HEK293 (cell line): ENCODE results near the gene SARS2.

ENCODE experiments used
- BCL11B ChIP-seq: fragments of 450-650 bp; formaldehyde crosslinking; IDR thresholded peaks from 2 replicates; pipeline ENCODE4 v1.5.1; 2016; ENCODE audit warnings: low read depth, missing biosample characterization, missing genetic modification characterization
- KLF16 ChIP-seq: fragments of 450-650 bp; formaldehyde crosslinking; IDR thresholded peaks from 2 replicates; pipeline ENCODE4 v1.5.1; 2017; ENCODE audit warnings: missing biosample characterization, missing genetic modification characterization
- KLF7 ChIP-seq: fragments of 450-650 bp; formaldehyde crosslinking; IDR thresholded peaks from 2 replicates; pipeline ENCODE4 v1.5.1; 2016; ENCODE audit warnings: missing biosample characterization, missing genetic modification characterization, borderline replicate concordance
- SCRT1 ChIP-seq: fragments of 450-650 bp; formaldehyde crosslinking; IDR thresholded peaks from 2 replicates; pipeline ENCODE4 v1.5.1; 2016; ENCODE audit warnings: missing biosample characterization, missing genetic modification characterization, borderline replicate concordance
- SP2 ChIP-seq: fragments of 450-650 bp; formaldehyde crosslinking; IDR thresholded peaks from 2 replicates; pipeline ENCODE4 v1.5.1; 2016; ENCODE audit warnings: missing biosample characterization, missing genetic modification characterization
- TRIM28 ChIP-seq: IDR thresholded peaks from 2 replicates; pipeline ENCODE4 v1.6.1; 2011; ENCODE audit warnings: low read length, control low read depth, borderline replicate concordance
- ZNF140 ChIP-seq: fragments of 450-650 bp; formaldehyde crosslinking; IDR thresholded peaks from 2 replicates; pipeline ENCODE4 v1.5.1; 2016; ENCODE audit warnings: missing biosample characterization, missing genetic modification characterization
- ZNF174 ChIP-seq: fragments of 450-650 bp; formaldehyde crosslinking; IDR thresholded peaks from 2 replicates; pipeline ENCODE4 v1.5.0; 2017; ENCODE audit warnings: missing biosample characterization, mild to moderate bottlenecking, missing genetic modification characterization
- ZNF2 ChIP-seq: fragments of 450-650 bp; formaldehyde crosslinking; IDR thresholded peaks from 2 replicates; pipeline ENCODE4 v1.5.1; 2016; ENCODE audit warnings: missing biosample characterization, missing genetic modification characterization
- ZNF266 ChIP-seq: fragments of 450-650 bp; formaldehyde crosslinking; IDR thresholded peaks from 2 replicates; pipeline ENCODE4 v1.5.1; 2016; ENCODE audit warnings: missing biosample characterization, missing genetic modification characterization, low read depth
- ZNF292 ChIP-seq: fragments of 450-650 bp; formaldehyde crosslinking; IDR thresholded peaks from 2 replicates; pipeline ENCODE4 v1.5.1; 2016; ENCODE audit warnings: low read depth, missing biosample characterization, missing genetic modification characterization, borderline replicate concordance
- ZNF302 ChIP-seq: fragments of 450-650 bp; formaldehyde crosslinking; IDR thresholded peaks from 2 replicates; pipeline ENCODE4 v1.5.1; 2016; ENCODE audit warnings: missing biosample characterization, missing genetic modification characterization, low read depth
- ZNF391 ChIP-seq: fragments of 450-650 bp; formaldehyde crosslinking; IDR thresholded peaks from 2 replicates; pipeline ENCODE4 v1.5.1; 2016; ENCODE audit warnings: low read depth, missing biosample characterization, missing genetic modification characterization, borderline replicate concordance
- ZNF404 ChIP-seq: fragments of 450-650 bp; formaldehyde crosslinking; IDR thresholded peaks from 2 replicates; pipeline ENCODE4 v1.5.1; 2017; ENCODE audit warnings: missing biosample characterization, missing genetic modification characterization
- ZNF596 ChIP-seq: fragments of 450-650 bp; IDR thresholded peaks from 2 replicates; pipeline ENCODE4 v1.5.0; 2018; ENCODE audit warnings: missing biosample characterization, mild to moderate bottlenecking, missing genetic modification characterization, moderate library complexity
- ZNF610 ChIP-seq: fragments of 450-650 bp; formaldehyde crosslinking; IDR thresholded peaks from 2 replicates; pipeline ENCODE4 v1.5.1; 2016; ENCODE audit warnings: missing biosample characterization, missing genetic modification characterization, borderline replicate concordance
- ZNF626 ChIP-seq: fragments of 450-650 bp; sonication (Bioruptor Pico); formaldehyde crosslinking; IDR thresholded peaks from 2 replicates; pipeline ENCODE4 v1.5.1; 2018; ENCODE audit warnings: missing biosample characterization, missing genetic modification characterization, inconsistent platforms
- TF ChIP-seq, protein P1 (sequence below): fragments of 450-650 bp; formaldehyde crosslinking; IDR thresholded peaks from 2 replicates; pipeline ENCODE4 v1.5.1; 2016; ENCODE audit warnings: missing biosample characterization, missing genetic modification characterization
- TF ChIP-seq, protein P2 (sequence below): fragments of 450-650 bp; IDR thresholded peaks from 2 replicates; pipeline ENCODE4 v1.5.1; 2018; ENCODE audit warnings: missing biosample characterization, mild to moderate bottlenecking, missing genetic modification characterization
- TF ChIP-seq, protein P3 (sequence below): fragments of 450-650 bp; formaldehyde crosslinking; optimal IDR thresholded peaks from 2 replicates; pipeline ENCODE3; 2016; ENCODE audit warnings: missing biosample characterization, mild to moderate bottlenecking, missing genetic modification characterization
- TF ChIP-seq, protein P4 (sequence below): fragments of 450-650 bp; formaldehyde crosslinking; IDR thresholded peaks from 2 replicates; pipeline ENCODE4 v1.5.1; 2016; ENCODE audit warnings: missing biosample characterization, missing genetic modification characterization
- TF ChIP-seq, protein P5 (sequence below): fragments of 450-650 bp; formaldehyde crosslinking; IDR thresholded peaks from 2 replicates; pipeline ENCODE4 v1.5.1; 2016; ENCODE audit warnings: missing biosample characterization, missing genetic modification characterization, borderline replicate concordance
- TF ChIP-seq, protein P6 (sequence below): fragments of 450-650 bp; formaldehyde crosslinking; IDR thresholded peaks from 2 replicates; pipeline ENCODE4 v1.5.1; 2016; ENCODE audit warnings: missing biosample characterization, missing genetic modification characterization
- TF ChIP-seq, protein P7 (sequence below): fragments of 450-650 bp; formaldehyde crosslinking; IDR thresholded peaks from 2 replicates; pipeline ENCODE4 v1.5.1; 2016; ENCODE audit warnings: missing biosample characterization, missing genetic modification characterization
- TF ChIP-seq, protein P8 (sequence below): fragments of 450-650 bp; formaldehyde crosslinking; IDR thresholded peaks from 2 replicates; pipeline ENCODE4 v1.5.1; 2016; ENCODE audit warnings: missing biosample characterization, missing genetic modification characterization
- TF ChIP-seq, protein P9 (sequence below): fragments of 450-650 bp; formaldehyde crosslinking; IDR thresholded peaks from 2 replicates; pipeline ENCODE4 v1.5.1; 2016; ENCODE audit warnings: missing biosample characterization, missing genetic modification characterization

SARS2 gene

DNA sequence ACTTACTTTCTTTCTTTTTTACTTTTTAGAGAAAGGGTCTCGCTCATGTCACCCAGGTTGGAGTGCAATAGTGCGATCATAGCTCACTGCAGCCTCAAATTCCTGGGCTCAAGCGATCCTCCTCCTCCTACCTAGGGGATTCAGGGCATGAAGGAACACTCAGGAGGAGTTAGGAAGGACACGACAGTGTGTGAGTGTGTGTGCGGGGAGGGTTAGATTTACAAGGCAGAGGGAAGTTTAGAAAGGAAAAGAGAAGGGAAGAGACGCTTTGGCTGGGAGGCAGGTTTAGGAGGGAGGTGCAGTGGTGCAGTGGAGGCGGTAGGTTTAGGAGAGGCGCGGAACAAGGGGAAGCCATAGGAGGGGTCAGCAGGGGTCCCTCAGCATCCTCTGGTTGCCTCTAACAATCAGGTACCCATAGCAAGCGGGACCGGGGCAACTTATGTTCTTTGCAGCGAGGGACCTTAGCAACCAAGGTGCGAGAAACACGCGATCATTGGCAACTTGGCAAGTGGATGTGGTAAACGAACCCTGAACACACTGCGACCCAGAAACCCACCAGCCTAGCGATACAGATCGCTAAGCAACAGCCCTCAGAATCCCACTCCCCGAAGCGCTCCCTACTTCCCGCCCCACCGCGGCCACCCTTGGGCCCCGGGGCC is 31.6 kb downstream of the SARS2 start (continued):
- TF ChIP-seq, protein P1, sequence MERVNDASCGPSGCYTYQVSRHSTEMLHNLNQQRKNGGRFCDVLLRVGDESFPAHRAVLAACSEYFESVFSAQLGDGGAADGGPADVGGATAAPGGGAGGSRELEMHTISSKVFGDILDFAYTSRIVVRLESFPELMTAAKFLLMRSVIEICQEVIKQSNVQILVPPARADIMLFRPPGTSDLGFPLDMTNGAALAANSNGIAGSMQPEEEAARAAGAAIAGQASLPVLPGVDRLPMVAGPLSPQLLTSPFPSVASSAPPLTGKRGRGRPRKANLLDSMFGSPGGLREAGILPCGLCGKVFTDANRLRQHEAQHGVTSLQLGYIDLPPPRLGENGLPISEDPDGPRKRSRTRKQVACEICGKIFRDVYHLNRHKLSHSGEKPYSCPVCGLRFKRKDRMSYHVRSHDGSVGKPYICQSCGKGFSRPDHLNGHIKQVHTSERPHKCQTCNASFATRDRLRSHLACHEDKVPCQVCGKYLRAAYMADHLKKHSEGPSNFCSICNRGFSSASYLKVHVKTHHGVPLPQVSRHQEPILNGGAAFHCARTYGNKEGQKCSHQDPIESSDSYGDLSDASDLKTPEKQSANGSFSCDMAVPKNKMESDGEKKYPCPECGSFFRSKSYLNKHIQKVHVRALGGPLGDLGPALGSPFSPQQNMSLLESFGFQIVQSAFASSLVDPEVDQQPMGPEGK: no peak; the same call in 1 of the 2 replicates
- TF ChIP-seq, protein P2, sequence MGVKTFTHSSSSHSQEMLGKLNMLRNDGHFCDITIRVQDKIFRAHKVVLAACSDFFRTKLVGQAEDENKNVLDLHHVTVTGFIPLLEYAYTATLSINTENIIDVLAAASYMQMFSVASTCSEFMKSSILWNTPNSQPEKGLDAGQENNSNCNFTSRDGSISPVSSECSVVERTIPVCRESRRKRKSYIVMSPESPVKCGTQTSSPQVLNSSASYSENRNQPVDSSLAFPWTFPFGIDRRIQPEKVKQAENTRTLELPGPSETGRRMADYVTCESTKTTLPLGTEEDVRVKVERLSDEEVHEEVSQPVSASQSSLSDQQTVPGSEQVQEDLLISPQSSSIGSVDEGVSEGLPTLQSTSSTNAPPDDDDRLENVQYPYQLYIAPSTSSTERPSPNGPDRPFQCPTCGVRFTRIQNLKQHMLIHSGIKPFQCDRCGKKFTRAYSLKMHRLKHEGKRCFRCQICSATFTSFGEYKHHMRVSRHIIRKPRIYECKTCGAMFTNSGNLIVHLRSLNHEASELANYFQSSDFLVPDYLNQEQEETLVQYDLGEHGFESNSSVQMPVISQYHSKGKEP (tag by site-specific recombination): no peak
- TF ChIP-seq, protein P3, sequence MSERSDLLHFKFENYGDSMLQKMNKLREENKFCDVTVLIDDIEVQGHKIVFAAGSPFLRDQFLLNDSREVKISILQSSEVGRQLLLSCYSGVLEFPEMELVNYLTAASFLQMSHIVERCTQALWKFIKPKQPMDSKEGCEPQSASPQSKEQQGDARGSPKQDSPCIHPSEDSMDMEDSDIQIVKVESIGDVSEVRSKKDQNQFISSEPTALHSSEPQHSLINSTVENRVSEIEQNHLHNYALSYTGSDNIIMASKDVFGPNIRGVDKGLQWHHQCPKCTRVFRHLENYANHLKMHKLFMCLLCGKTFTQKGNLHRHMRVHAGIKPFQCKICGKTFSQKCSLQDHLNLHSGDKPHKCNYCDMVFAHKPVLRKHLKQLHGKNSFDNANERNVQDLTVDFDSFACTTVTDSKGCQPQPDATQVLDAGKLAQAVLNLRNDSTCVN: no peak
- TF ChIP-seq, protein P4, sequence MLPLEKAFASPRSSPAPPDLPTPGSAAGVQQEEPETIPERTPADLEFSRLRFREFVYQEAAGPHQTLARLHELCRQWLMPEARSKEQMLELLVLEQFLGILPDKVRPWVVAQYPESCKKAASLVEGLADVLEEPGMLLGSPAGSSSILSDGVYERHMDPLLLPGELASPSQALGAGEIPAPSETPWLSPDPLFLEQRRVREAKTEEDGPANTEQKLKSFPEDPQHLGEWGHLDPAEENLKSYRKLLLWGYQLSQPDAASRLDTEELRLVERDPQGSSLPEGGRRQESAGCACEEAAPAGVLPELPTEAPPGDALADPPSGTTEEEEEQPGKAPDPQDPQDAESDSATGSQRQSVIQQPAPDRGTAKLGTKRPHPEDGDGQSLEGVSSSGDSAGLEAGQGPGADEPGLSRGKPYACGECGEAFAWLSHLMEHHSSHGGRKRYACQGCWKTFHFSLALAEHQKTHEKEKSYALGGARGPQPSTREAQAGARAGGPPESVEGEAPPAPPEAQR (tag by site-specific recombination): 0 out of 2 replicates have a peak, but pooled peaks have one; percentile 6
- TF ChIP-seq SP2 (tag by site-specific recombination): no peak
- TF ChIP-seq SCRT1 (tag by site-specific recombination): no peak
- TF ChIP-seq ZNF292: no peak
- no peak for TF ChIP-seq TRIM28
- no peak for TF ChIP-seq ZNF626 (tag by site-specific recombination)
- peak; percentile 34; the same call in 1 of the 2 replicates for TF ChIP-seq BCL11B (tag by site-specific recombination)
- TF ChIP-seq ZNF596 (tag by site-specific recombination): no peak
- TF ChIP-seq KLF16 (tag by site-specific recombination): 0 out of 2 replicates have a peak, but pooled peaks have one; percentile 8
- no peak for TF ChIP-seq ZNF610 (tag by site-specific recombination)
- no peak for TF ChIP-seq ZNF302 (tag by site-specific recombination)
- no peak for TF ChIP-seq ZNF2 (tag by site-specific recombination)
- TF ChIP-seq, protein P5, sequence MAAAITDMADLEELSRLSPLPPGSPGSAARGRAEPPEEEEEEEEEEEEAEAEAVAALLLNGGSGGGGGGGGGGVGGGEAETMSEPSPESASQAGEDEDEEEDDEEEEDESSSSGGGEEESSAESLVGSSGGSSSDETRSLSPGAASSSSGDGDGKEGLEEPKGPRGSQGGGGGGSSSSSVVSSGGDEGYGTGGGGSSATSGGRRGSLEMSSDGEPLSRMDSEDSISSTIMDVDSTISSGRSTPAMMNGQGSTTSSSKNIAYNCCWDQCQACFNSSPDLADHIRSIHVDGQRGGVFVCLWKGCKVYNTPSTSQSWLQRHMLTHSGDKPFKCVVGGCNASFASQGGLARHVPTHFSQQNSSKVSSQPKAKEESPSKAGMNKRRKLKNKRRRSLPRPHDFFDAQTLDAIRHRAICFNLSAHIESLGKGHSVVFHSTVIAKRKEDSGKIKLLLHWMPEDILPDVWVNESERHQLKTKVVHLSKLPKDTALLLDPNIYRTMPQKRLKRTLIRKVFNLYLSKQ (tag by site-specific recombination): no peak
- TF ChIP-seq, protein P6, sequence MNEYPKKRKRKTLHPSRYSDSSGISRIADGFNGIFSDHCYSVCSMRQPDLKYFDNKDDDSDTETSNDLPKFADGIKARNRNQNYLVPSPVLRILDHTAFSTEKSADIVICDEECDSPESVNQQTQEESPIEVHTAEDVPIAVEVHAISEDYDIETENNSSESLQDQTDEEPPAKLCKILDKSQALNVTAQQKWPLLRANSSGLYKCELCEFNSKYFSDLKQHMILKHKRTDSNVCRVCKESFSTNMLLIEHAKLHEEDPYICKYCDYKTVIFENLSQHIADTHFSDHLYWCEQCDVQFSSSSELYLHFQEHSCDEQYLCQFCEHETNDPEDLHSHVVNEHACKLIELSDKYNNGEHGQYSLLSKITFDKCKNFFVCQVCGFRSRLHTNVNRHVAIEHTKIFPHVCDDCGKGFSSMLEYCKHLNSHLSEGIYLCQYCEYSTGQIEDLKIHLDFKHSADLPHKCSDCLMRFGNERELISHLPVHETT (tag by site-specific recombination): no peak; the same call in none of the 2 replicates
- TF ChIP-seq, protein P7, sequence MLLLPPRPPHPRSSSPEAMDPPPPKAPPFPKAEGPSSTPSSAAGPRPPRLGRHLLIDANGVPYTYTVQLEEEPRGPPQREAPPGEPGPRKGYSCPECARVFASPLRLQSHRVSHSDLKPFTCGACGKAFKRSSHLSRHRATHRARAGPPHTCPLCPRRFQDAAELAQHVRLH (tag by site-specific recombination): peak; percentile 21
- TF ChIP-seq ZNF140 (tag by site-specific recombination): no peak
- TF ChIP-seq ZNF404 (tag by site-specific recombination): no peak
- no peak for TF ChIP-seq ZNF174 (tag by site-specific recombination)
- TF ChIP-seq KLF7: no peak
- TF ChIP-seq, protein P8, sequence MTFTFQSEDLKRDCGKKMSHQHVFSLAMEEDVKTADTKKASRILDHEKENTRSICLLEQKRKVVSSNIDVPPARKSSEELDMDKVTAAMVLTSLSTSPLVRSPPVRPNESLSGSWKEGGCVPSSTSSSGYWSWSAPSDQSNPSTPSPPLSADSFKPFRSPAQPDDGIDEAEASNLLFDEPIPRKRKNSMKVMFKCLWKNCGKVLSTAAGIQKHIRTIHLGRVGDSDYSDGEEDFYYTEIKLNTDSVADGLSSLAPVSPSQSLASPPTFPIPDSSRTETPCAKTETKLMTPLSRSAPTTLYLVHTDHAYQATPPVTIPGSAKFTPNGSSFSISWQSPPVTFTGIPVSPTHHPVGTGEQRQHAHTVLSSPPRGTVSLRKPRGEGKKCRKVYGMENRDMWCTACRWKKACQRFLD (tag by site-specific recombination): no peak
- TF ChIP-seq, protein P9, sequence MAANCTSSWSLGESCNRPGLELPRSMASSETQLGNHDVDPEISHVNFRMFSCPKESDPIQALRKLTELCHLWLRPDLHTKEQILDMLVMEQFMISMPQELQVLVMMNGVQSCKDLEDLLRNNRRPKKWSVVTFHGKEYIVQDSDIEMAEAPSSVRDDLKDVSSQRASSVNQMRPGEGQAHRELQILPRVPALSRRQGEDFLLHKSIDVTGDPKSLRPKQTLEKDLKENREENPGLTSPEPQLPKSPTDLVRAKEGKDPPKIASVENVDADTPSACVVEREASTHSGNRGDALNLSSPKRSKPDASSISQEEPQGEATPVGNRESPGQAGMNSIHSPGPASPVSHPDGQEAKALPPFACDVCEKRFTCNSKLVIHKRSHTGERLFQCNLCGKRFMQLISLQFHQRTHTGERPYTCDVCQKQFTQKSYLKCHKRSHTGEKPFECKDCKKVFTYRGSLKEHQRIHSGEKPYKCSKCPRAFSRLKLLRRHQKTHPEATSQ (tag by site-specific recombination): 0 out of 2 replicates have a peak, but pooled peaks have one; percentile 94
- TF ChIP-seq ZNF266 (tag by site-specific recombination): 0 out of 2 replicates have a peak, but pooled peaks have one; percentile 11
- TF ChIP-seq ZNF391 (tag by site-specific recombination): peak; percentile 59
